A673 (cell line): ENCODE data around the gene LDHAL6B. TPM values are rescaled to one million over a fixed set of nuclear protein-coding genes. Genes with fewer than 3 reads are reported as not detected.

Experiments
- BruUV-seq: library from RNA; stranded (reverse); fragments of 400-500 nt; replicated peaks from 2 replicates; lab custom pipeline; 2021; lab: Mats Ljungman, UMichigan
- CTCF ChIA-PET: fragments of 300-600 bp; sonication (Branson Sonifier 250); formaldehyde crosslinking; loops from one replicate; lab custom pipeline; 2022; ENCODE audit warnings: antibody characterized with exemption; lab: Charles Lee
- POLR2A ChIA-PET: fragments of 300-600 bp; sonication (Branson Sonifier 250); formaldehyde crosslinking; loops from one replicate; lab custom pipeline; 2022; ENCODE audit warnings: antibody characterized with exemption; ENCODE audit not compliant: low non-redundant PET; lab: Charles Lee
- DNase-seq: peaks from one replicate; pipeline ENCODE4 v3.0.0-alpha.2; 2015; ENCODE audit warnings: low spot score
- H3K27ac ChIP-seq: fragments of 200-600 bp; sonication (generic); 2 replicates; pipeline ENCODE4 v1.5.1; 2016; ENCODE audit warnings: mixed run types, low read depth, mild to moderate bottlenecking, mixed read lengths, antibody characterized with exemption, low read length; ENCODE audit not compliant: poor library complexity, severe bottlenecking
- H3K27me3 ChIP-seq: fragments of 200-600 bp; sonication (generic); replicated peaks from 2 replicates; pipeline ENCODE4 v1.6.1; 2017; ENCODE audit warnings: mixed run types, low read depth, mild to moderate bottlenecking, mixed read lengths, antibody characterized with exemption, low read length; ENCODE audit not compliant: insufficient read depth, poor library complexity
- H3K36me3 ChIP-seq: fragments of 200-600 bp; sonication (generic); 2 replicates; pipeline ENCODE4 v1.6.1; 2016; ENCODE audit warnings: mixed run types, mild to moderate bottlenecking, mixed read lengths, antibody characterized with exemption, low read length; ENCODE audit not compliant: insufficient read depth, poor library complexity, severe bottlenecking
- H3K4me1 ChIP-seq: fragments of 200-600 bp; sonication (generic); 2 replicates; pipeline ENCODE4 v1.6.1; 2017; ENCODE audit warnings: mixed run types, mild to moderate bottlenecking, mixed read lengths, antibody characterized with exemption, low read length; ENCODE audit not compliant: insufficient read depth, poor library complexity, severe bottlenecking
- H3K4me3 ChIP-seq: fragments of 200-600 bp; sonication (generic); 2 replicates; pipeline ENCODE4 v1.5.1; 2016; ENCODE audit warnings: low read depth, mixed run types, mild to moderate bottlenecking, mixed read lengths, low read length; ENCODE audit not compliant: poor library complexity, severe bottlenecking
- H3K9me3 ChIP-seq: fragments of 200-600 bp; sonication (generic); 2 replicates; pipeline ENCODE4 v1.6.1; 2016; ENCODE audit warnings: mixed run types, low read depth, mild to moderate bottlenecking, mixed read lengths, antibody characterized with exemption, low read length; ENCODE audit not compliant: poor library complexity, severe bottlenecking
- CTCF ChIP-seq: fragments of 300-800, 200-600 bp; sonication (generic); conservative IDR thresholded peaks from 2 replicates; pipeline ENCODE4 v1.5.1; 2017; ENCODE audit warnings: low read depth, mild to moderate bottlenecking, antibody characterized with exemption, low read length, moderate library complexity, mixed read lengths
- EZH2 ChIP-seq: fragments of 200-600 bp; sonication (generic); IDR thresholded peaks from 2 replicates; pipeline ENCODE4 v1.6.1; 2017; ENCODE audit warnings: borderline replicate concordance, low read depth, mild to moderate bottlenecking, mixed read lengths, antibody characterized with exemption, low read length; ENCODE audit not compliant: poor library complexity, severe bottlenecking
- intact Hi-C: fragments of 100-400 bp; cut with micrococcal nuclease; formaldehyde crosslinking; loops from one replicate; pipeline ENCODE4 v1.10.0; 2022; ENCODE audit not compliant: unreplicated experiment
- total RNA-seq: library from RNA; stranded (reverse); gene quantifications from 2 replicates; pipeline ENCODE4 v1.2.3, GENCODE V29; 2021

Gene LDHAL6B
- total RNA-seq, 1 experiment from 2014 or later: not detected

- no peaks in the 10 kb centered on the region for H3K4me1 ChIP-seq
- ChIA-PET CTCF (no interaction called here), POLR2A (no interaction called here)
- H3K4me3 ChIP-seq: no peak overlapping the region
- TF ChIP-seq CTCF (no peak), EZH2 (no peak)
- no peaks in the 10 kb centered on the region for H3K27me3 ChIP-seq
- no peaks in the 10 kb centered on the region for H3K36me3 ChIP-seq
- BruUV-seq: no TSS peak
- H3K27ac ChIP-seq: no peak overlapping the region
- no peak for DNase-seq
- intact Hi-C loops: no loop called here
- no peaks in the 10 kb centered on the region for H3K9me3 ChIP-seq
These were observed 11.9 kb upstream of the LDHAL6B start for GRCh38 chr15:59194639-59195325.

- intact Hi-C loops: no loop called here
- no peaks in the 10 kb centered on the region for H3K9me3 ChIP-seq
- H3K4me3 ChIP-seq: no peak overlapping the region
- TF ChIP-seq EZH2 (no peak), CTCF (no peak)
- peaks cover 6% of the 10 kb centered on the region for H3K4me1 ChIP-seq
- no peaks in the 10 kb centered on the region for H3K27me3 ChIP-seq
- H3K27ac ChIP-seq: no peak overlapping the region
- CTCF ChIA-PET: no interaction called here
- DNase-seq: no peak
- POLR2A ChIA-PET: no interaction called here
- BruUV-seq: no TSS peak
- H3K36me3 ChIP-seq: no peaks in the 10 kb centered on the region
These were observed 10.2 kb upstream of the LDHAL6B start for GRCh38 chr15:59196416-59196815.

- ChIA-PET CTCF (interaction anchor here (0.6 kb wide), 1 partner anchor 928 kb away, joined by 3 read pairs; no protein-coding TSS in a partner anchor), POLR2A (no interaction called here)
- DNase-seq: no peak
- H3K4me3 ChIP-seq: no peak overlapping the region
- intact Hi-C loops: no loop called here
- no peaks in the 10 kb centered on the region for H3K36me3 ChIP-seq
- TF ChIP-seq EZH2 (no peak), CTCF (no peak)
- H3K4me1 ChIP-seq: peaks cover 6% of the 10 kb centered on the region
- H3K9me3 ChIP-seq: no peaks in the 10 kb centered on the region
- BruUV-seq: no TSS peak
- no peaks in the 10 kb centered on the region for H3K27me3 ChIP-seq
- H3K27ac ChIP-seq: no peak overlapping the region
These were observed 9.2 kb upstream of the LDHAL6B start for GRCh38 chr15:59197454-59197853.
